ENCODE measurements around the gene CDC34.
A peak's percentile ranks its signal among the peaks of the same experiment; 100 is the strongest.
"Not testable (repeated sequence)": the region's sequence is repeated elsewhere in the genome, so short reads cannot be mapped to it uniquely, and the experiment has no call there.

The CDC34 gene

GRCh38 chr19:574658-575526 lies 43.3 kb downstream of the CDC34 start:
- no peak for DNase-seq

GRCh38 chr19:575527-576506 lies 44.3 kb downstream of the CDC34 start:
- no peak for DNase-seq

GRCh38 chr19:576768-577438 lies 45.3 kb downstream of the CDC34 start:
- no peak for DNase-seq

GRCh38 chr19:577439-578392 lies 46.2 kb downstream of the CDC34 start:
- no peak for DNase-seq

- DNase-seq: no peak
Observed at GRCh38 chr19:579111-579841, 47.7 kb downstream of the CDC34 start.

DNA sequence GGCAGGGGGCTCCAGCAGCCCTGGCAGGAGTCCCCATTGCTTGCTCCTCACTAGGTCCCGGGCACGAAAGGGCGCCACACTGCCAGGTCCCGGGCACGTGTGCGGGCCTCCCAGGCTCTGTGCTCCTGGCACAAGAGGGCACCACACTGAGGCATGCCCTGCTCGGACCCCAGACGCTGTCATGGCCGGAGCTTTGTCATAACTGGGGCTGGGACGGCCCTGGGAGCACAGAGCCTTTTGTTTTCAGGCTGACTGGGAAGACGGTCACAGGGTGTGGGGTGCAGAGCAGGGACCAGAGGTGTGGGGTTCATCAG lies 48.2 kb downstream of the CDC34 start:
- DNase-seq: no peak

- no peak for DNase-seq
Observed at GRCh38 chr19:580274-580835, 48.8 kb downstream of the CDC34 start.

DNA sequence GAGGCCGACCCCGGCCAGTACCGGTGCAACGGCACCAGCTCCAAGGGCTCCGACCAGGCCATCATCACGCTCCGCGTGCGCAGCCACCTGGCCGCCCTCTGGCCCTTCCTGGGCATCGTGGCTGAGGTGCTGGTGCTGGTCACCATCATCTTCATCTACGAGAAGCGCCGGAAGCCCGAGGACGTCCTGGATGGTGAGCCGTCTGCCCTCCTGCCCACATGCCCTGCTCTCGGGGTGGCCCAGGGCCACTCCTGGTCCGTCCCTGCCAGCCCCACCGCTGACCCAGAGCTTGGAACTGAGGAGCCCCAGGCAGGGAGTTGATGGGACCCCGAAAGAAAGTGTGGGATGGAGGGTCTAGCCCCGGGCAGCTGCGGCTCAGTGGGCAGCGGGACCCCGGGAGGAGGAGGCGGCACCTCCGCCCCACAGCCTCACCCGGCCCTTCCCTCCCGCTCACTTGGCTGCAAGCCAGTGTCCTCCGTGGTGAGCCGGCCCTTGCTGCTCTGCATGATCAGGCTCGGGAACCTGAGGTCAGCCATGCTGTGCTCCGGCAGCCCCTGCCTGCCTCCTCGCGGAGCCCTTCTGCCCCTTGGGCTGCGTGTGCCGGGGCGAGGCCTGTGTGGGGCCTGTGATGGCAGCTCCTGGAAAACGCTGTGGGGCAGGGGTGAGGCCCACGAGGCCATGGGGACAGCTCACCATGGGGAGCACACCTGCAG lies 50.0 kb downstream of the CDC34 start:
- DNase-seq: no peak

DNA sequence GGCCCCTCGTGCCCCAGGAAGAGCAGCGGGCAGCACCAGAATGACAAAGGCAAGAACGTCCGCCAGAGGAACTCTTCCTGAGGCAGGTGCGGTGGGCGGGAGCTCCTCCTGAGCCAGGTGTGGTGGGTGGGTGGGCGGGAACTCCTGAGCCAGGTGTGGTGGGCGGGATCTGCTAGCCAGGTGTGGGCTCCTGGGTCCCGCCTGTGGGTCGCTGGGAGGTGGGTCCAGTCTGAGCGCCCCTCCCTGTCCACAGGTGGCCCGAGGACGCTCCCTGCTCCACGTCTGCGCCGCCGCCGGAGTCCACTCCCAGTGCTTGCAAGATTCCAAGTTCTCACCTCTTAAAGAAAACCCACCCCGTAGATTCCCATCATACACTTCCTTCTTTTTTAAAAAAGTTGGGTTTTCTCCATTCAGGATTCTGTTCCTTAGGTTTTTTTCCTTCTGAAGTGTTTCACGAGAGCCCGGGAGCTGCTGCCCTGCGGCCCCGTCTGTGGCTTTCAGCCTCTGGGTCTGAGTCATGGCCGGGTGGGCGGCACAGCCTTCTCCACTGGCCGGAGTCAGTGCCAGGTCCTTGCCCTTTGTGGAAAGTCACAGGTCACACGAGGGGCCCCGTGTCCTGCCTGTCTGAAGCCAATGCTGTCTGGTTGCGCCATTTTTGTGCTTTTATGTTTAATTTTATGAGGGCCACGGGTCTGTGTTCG lies 51.1 kb downstream of the CDC34 start:
- DNase-seq: no peak

DNA sequence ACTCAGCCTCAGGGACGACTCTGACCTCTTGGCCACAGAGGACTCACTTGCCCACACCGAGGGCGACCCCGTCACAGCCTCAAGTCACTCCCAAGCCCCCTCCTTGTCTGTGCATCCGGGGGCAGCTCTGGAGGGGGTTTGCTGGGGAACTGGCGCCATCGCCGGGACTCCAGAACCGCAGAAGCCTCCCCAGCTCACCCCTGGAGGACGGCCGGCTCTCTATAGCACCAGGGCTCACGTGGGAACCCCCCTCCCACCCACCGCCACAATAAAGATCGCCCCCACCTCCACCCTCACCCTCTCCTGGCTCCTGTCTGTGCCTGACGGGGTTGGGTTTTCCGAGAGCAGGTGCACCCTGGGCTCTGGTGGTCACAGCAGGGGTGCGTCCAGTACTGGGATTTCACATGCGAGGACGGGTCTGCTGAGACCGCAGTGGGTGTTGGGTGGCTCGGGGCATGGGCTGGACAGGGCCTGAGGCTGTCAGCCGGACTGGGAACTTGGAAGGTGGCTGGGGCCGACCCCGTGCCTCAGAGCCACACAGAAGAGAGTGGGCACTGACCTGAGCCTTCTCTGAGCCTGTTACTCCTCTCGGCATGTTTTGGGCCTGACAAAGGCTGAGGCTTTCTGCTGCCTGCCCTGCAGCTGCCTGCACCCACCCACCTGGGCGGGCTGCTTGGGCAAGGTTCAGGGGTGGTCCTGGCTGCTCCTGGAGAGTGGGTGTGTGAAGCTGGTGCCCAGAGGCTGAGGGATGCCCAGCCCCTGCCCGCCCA lies 51.8 kb downstream of the CDC34 start:
- DNase-seq: no peak

GRCh38 chr19:583968-584239 lies 52.3 kb downstream of the CDC34 start:
- no peak for DNase-seq

DNA sequence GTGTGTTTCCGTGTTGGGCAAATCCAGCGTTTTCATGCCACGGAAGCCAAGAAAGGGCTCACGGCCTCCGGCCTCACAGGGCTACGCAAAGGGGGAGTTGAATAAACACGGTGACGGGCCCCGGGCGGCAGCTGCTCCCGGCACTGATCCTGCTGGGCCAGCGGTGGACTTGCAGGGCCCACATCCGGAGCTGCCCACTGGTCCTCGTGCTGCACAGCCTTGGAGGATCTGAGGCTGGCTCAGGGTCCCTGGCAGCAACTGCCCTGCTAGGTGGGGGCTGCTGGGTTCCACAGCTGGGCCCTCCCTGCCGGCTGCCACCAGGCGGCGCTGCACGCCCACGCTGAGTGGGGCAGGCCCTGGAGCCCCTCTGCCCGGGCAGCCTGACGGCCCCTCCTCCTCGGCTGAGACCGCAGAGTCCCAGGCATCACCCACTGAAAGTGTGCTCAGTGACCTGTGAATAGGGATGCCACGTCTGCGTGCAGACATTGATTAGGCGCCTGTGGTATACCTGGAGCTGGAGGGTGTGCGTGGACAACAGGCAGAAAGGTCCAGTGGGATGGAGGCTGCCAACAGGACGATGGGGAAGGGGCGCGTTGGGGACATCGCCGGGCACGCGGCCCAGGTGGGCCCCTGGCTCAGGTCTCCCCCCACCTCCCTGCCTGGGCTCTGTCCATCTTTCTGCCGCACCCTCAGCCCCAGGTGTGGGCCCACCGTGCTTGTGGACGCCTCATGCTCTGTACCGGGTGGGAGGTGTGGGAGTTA lies 52.9 kb downstream of the CDC34 start:
- DNase-seq: peak; percentile 65

GRCh38 chr19:585146-585545 lies 53.6 kb downstream of the CDC34 start:
- not testable (repeated sequence) for DNase-seq

DNA sequence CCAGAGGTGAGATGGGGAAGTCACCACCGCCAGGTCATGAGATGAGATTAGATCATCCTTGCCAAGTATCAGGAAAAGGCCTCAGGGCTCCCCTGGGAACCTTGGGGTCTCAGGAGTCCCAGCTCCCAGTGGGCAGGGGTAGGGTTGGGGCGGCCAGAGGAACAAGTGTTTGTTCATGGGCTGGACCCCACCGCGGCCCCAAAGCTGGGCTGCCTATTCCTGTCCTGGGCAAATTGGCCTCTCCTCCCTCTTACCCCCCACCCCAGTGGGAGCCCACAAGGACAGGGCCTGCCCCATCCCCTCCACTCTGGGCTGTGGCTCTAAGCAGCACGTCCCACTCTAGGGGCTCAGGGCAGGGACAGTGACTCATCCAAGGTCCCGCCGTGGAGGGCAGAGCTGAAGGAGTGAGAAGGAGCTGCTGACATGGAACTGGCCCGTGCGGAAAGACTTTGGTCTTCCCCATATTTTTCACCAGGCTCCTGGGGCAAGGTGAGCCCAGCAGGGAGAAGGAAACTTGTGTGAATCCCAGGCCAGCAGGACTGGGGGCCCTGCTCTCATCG lies 54.1 kb downstream of the CDC34 start:
- no peak for DNase-seq

- DNase-seq: peak; percentile 51
Observed at GRCh38 chr19:588093-588740, 56.7 kb downstream of the CDC34 start.

GRCh38 chr19:588741-589692 lies 57.5 kb downstream of the CDC34 start:
- no peak for DNase-seq

All from T-helper 9 cell (primary cell).